GM23338 (cell line): ENCODE data around the gene KIAA1755.

Experiments used
- CREB1 ChIP-seq: fragments of 250-450 bp; sonication (Bioruptor Pico); IDR thresholded peaks from 2 replicates; pipeline ENCODE4 v1.5.0; 2020; ENCODE audit warnings: low read depth, mild to moderate bottlenecking, moderate library complexity
- EZH2 ChIP-seq: fragments of 200-600 bp; sonication (generic); IDR thresholded peaks from one replicate; pipeline ENCODE4 v1.8.0; 2017; ENCODE audit warnings: antibody characterized with exemption, mild to moderate bottlenecking, low read depth; ENCODE audit not compliant: unreplicated experiment
- EZH2phosphoT487 ChIP-seq: fragments of 200-600 bp; sonication (generic); IDR thresholded peaks from one replicate; pipeline ENCODE4 v1.8.1; 2018; ENCODE audit warnings: antibody characterized with exemption; ENCODE audit not compliant: unreplicated experiment
- POLR2AphosphoS5 ChIP-seq: IDR thresholded peaks from 2 replicates; pipeline ENCODE4 v1.6.1; 2016; ENCODE audit warnings: antibody characterized with exemption, low read depth
- STAT1 ChIP-seq: IDR thresholded peaks from one replicate; pipeline ENCODE4 v1.6.1; 2016; ENCODE audit warnings: antibody characterized with exemption; ENCODE audit not compliant: unreplicated experiment
- TF ChIP-seq, protein P1 (sequence below), 2 experiments: fragments of 200-600 bp in 1 of 2; sonication (generic) in 1 of 2; conservative IDR thresholded peaks; 2 replicates each; pipeline versions ENCODE4 v1.5.1 to v1.6.1; 2016 to 2017; ENCODE audit warnings: antibody characterized with exemption in 2 of 2, low read depth in 2 of 2, mild to moderate bottlenecking in 2 of 2, moderate library complexity in 1 of 2
- TF ChIP-seq, protein P2 (sequence below): IDR thresholded peaks from one replicate; pipeline ENCODE4 v1.6.1; 2018; ENCODE audit warnings: antibody characterized with exemption; ENCODE audit not compliant: unreplicated experiment

DNA sequence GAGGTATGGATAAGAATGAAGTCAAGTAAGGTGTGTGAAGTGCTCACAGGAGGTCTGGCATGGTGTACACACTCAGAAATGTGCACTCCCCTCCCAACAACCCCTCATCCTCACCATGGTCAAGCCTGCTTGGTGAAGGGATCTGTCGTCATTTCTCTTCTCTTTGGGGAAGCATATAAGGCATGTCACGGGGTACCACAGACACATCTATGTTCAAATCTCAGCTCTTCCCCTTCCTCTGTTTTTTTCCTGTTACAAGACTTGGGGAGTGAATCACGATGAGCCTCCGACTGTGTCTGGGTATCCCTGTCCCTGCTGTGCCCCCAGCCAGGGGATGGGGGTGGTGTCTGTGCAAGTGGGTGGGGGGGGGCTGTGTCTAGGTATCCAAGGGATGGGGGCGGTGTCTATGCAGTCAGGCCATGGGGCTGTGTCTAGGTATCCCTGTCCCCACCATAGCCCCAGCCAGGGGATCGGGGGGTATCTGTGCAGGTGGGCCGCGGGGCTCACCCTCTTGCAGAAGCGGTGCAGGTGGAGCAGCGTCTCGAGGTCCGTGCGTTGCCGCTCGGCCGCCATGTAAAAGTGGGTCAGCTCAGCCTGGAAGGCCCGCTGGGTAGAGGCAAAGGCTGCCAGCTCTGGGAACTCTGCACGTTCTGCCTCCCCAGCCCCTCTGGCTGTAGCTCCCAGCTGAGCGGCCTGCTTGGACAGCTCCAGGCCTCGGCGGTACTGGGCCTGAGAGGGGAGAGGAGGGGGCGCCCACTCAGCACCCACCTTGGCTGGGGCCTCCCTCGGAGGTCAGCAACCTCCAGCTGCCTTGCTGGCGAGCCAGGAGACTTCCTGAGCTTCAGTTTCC, 43.6 kb downstream of the KIAA1755 start:
- TF ChIP-seq, protein P1, sequence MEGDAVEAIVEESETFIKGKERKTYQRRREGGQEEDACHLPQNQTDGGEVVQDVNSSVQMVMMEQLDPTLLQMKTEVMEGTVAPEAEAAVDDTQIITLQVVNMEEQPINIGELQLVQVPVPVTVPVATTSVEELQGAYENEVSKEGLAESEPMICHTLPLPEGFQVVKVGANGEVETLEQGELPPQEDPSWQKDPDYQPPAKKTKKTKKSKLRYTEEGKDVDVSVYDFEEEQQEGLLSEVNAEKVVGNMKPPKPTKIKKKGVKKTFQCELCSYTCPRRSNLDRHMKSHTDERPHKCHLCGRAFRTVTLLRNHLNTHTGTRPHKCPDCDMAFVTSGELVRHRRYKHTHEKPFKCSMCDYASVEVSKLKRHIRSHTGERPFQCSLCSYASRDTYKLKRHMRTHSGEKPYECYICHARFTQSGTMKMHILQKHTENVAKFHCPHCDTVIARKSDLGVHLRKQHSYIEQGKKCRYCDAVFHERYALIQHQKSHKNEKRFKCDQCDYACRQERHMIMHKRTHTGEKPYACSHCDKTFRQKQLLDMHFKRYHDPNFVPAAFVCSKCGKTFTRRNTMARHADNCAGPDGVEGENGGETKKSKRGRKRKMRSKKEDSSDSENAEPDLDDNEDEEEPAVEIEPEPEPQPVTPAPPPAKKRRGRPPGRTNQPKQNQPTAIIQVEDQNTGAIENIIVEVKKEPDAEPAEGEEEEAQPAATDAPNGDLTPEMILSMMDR (conservative IDR thresholded peaks at IDR 0.05; ENCODE audit: low read depth in 2 of 2), result no peak
- TF ChIP-seq POLR2AphosphoS5, result no peak
- TF ChIP-seq EZH2phosphoT487, result no peak
- TF ChIP-seq, protein P2, sequence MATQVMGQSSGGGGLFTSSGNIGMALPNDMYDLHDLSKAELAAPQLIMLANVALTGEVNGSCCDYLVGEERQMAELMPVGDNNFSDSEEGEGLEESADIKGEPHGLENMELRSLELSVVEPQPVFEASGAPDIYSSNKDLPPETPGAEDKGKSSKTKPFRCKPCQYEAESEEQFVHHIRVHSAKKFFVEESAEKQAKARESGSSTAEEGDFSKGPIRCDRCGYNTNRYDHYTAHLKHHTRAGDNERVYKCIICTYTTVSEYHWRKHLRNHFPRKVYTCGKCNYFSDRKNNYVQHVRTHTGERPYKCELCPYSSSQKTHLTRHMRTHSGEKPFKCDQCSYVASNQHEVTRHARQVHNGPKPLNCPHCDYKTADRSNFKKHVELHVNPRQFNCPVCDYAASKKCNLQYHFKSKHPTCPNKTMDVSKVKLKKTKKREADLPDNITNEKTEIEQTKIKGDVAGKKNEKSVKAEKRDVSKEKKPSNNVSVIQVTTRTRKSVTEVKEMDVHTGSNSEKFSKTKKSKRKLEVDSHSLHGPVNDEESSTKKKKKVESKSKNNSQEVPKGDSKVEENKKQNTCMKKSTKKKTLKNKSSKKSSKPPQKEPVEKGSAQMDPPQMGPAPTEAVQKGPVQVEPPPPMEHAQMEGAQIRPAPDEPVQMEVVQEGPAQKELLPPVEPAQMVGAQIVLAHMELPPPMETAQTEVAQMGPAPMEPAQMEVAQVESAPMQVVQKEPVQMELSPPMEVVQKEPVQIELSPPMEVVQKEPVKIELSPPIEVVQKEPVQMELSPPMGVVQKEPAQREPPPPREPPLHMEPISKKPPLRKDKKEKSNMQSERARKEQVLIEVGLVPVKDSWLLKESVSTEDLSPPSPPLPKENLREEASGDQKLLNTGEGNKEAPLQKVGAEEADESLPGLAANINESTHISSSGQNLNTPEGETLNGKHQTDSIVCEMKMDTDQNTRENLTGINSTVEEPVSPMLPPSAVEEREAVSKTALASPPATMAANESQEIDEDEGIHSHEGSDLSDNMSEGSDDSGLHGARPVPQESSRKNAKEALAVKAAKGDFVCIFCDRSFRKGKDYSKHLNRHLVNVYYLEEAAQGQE, result no peak
- no peak for TF ChIP-seq STAT1
- TF ChIP-seq EZH2, result no peak
- no peak for TF ChIP-seq CREB1 (CRISPR knock-in tag)
